HFFc6 (cell line): ENCODE measurements around the gene KANSL1. TPM values are rescaled to one million over a fixed set of nuclear protein-coding genes. Genes with fewer than 3 reads are reported as not detected.
A peak's percentile ranks its signal among the peaks of the same experiment; 100 is the strongest.

ENCODE experiments used
- DNase-seq: peaks from one replicate; pipeline ENCODE4 v3.0.0-alpha.2; 2018
- H3K27ac Mint-ChIP-seq: 2 replicates; pipeline ENCODE4 v1.8.0; 2020; ENCODE audit warnings: mild to moderate bottlenecking, mixed read lengths
- H3K27me3 Mint-ChIP-seq: 2 replicates; pipeline ENCODE4 v1.8.0; 2021; ENCODE audit warnings: mild to moderate bottlenecking, moderate library complexity, mixed read lengths; ENCODE audit not compliant: insufficient read depth
- H3K36me3 Mint-ChIP-seq: 2 replicates; pipeline ENCODE4 v1.8.0; 2021; ENCODE audit warnings: low read depth, mixed read lengths
- H3K4me1 Mint-ChIP-seq: 2 replicates; pipeline ENCODE4 v1.8.0; 2020; ENCODE audit warnings: low read depth, mixed read lengths
- H3K4me3 Mint-ChIP-seq: 2 replicates; pipeline ENCODE4 v1.8.0; 2020; ENCODE audit warnings: mild to moderate bottlenecking, moderate library complexity, mixed read lengths
- H3K9me3 Mint-ChIP-seq: 2 replicates; pipeline ENCODE4 v1.8.0; 2020; ENCODE audit warnings: mild to moderate bottlenecking, mixed read lengths
- CTCF ChIP-seq: fragments of 200-600 bp; sonication (generic); IDR thresholded peaks from 2 replicates; pipeline ENCODE4 v1.5.0; 2021; ENCODE audit warnings: antibody characterized with exemption, mild to moderate bottlenecking
- total RNA-seq, 6 experiments: library from RNA; stranded (reverse); fragmentation: NEBNext Ultra II Directional; extraction: Animal tissue kit (Norgen Biotek cat#: 25700); gene quantifications; 2 replicates in 1 of 6; 3 replicates in 5 of 6; pipeline ENCODE4 v1.2.3, GENCODE V29; 2021

KANSL1 gene
- total RNA-seq, 6 experiments from 2014 or later = 23.8 to 33.0 (median 27.7) TPM

DNA sequence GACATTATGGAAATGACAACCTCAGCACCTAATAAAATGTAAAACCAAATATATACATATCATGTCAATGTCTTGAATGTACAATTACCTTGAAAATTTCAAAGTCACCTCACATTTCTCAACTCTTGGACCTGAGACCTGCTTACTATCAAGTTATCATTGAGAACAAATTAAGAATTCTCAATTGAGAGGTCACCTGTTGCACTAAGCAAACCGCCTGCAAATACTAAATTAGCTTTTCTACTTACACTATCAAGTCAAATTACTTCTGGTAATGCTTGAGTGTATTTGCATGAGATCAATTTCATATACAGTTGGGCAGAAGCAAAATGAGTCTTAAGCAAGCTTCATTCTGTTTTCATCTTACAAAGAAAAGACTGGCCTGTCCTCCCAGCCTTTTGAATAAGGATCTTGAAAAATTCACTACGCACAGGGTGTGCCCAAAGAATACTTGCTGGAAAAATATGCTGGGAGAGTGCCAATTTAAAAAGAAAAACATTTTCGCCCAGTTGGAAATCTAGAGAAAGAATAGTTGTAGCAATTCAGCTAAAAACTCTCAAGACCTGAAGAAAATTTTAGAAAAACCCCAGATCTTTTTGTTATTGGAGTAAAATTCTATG lies 35.7 kb downstream of the KANSL1 start:
- Mint-ChIP-seq H3K4me3 (no peak overlapping the region), H3K27ac (no peak overlapping the region), H3K36me3 (peaks cover 3% of the 10 kb centered on the region), H3K9me3 (no peaks in the 10 kb centered on the region), H3K4me1 (peaks cover 85% of the 10 kb centered on the region), H3K27me3 (no peaks in the 10 kb centered on the region)
- no peak for TF ChIP-seq CTCF
- no peak for DNase-seq

DNA sequence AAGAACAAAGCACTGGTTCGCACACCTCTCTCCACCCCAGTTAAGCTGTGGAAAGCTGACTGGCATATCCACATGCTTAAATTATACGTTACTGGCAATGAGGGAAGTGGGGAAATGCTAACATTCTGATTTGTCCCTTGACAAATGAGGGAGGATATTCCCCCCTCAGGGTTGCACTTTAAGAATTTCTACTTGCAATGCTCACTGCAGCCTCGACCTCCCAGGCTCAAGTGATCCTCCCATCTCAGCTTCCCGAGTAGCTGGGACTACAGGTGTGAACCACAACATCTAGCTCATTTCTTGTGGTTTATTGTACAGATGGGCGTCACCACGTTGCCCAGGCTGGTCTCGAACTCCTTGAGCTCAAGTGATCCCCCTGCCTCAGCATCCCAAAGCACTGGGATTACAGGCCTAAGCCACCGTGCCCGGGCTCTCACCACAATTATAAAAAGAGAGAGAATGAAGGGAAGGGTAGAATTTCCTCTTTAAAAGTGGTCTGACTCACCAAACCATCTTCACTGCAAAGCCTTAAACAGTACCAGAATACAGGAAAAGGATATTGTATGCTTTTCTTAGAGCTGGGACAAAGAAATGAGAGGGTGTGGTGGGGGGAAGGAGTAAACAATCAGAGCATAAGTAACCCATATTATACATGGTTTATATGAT lies 38.9 kb downstream of the KANSL1 start:
- no peaks in the 10 kb centered on the region for H3K27me3 Mint-ChIP-seq

DNA sequence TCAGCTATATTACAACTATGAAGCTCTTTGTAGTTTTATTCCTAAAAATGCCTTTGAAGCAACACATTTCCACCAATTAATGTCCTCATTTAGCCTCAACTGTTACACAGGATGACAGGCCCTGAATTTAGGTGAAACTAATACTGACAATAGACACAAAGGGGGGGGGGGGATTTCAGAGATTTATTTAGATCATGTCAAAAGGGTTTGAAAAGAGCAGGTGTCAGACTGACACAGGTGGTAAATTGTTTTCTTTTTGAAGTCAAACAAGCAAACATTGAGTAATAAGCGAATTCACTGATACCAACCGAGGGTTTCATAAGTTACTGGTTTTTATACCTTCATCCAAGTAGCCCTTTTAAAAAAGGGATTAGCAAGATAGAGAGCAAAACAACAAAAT lies 40.8 kb downstream of the KANSL1 start:
- Mint-ChIP-seq H3K4me1 (peaks cover 68% of the 10 kb centered on the region), H3K36me3 (no peaks in the 10 kb centered on the region), H3K4me3 (no peak overlapping the region), H3K27me3 (no peaks in the 10 kb centered on the region), H3K9me3 (no peaks in the 10 kb centered on the region), H3K27ac (no peak overlapping the region)
- no peak for DNase-seq
- TF ChIP-seq CTCF = no peak

More for the DNA sequence above, 38.9 kb downstream of the KANSL1 start:
- Mint-ChIP-seq H3K9me3 (no peaks in the 10 kb centered on the region), H3K4me3 (peak overlapping the region; percentile 47; the same call in 1 of the 2 replicates), H3K4me1 (peaks cover 84% of the 10 kb centered on the region), H3K36me3 (no peaks in the 10 kb centered on the region), H3K27ac (peak overlapping the region; percentile 47; the same call in 1 of the 2 replicates)
- no peak for TF ChIP-seq CTCF
- DNase-seq = peak; percentile 21

DNA sequence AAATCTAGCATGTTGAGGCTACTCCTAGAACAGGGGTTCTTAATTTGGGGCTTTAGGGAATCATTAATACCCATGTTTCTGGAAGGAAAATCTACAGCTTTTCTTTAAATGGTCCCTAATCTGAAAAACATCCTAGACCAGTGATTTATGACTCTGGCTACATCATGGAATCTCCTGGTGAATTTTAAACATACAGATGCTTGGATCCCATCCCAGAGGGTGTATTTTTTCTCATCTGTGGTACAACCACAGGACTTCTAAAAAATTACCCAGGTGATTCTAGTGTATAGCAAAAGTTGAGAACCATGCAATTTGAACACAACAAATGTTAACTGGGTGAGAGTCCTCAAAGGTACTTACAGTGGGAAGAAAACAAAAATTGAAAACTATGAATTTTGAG lies 41.5 kb downstream of the KANSL1 start:
- no peak overlapping the region for H3K27ac Mint-ChIP-seq
- H3K4me1 Mint-ChIP-seq = peaks cover 62% of the 10 kb centered on the region
- DNase-seq = no peak
- H3K36me3 Mint-ChIP-seq = no peaks in the 10 kb centered on the region
- no peak for TF ChIP-seq CTCF
- no peak overlapping the region for H3K4me3 Mint-ChIP-seq
- no peaks in the 10 kb centered on the region for H3K9me3 Mint-ChIP-seq
- no peaks in the 10 kb centered on the region for H3K27me3 Mint-ChIP-seq

- Mint-ChIP-seq H3K27ac (no peak overlapping the region), H3K9me3 (no peaks in the 10 kb centered on the region), H3K36me3 (no peaks in the 10 kb centered on the region), H3K4me3 (no peak overlapping the region), H3K4me1 (peaks cover 53% of the 10 kb centered on the region), H3K27me3 (no peaks in the 10 kb centered on the region)
- no peak for DNase-seq
- TF ChIP-seq CTCF = no peak
Measured at GRCh38 chr17:46150216-46150963, 42.8 kb downstream of the KANSL1 start.
